ENCODE results near the gene SORL1.

DNA sequence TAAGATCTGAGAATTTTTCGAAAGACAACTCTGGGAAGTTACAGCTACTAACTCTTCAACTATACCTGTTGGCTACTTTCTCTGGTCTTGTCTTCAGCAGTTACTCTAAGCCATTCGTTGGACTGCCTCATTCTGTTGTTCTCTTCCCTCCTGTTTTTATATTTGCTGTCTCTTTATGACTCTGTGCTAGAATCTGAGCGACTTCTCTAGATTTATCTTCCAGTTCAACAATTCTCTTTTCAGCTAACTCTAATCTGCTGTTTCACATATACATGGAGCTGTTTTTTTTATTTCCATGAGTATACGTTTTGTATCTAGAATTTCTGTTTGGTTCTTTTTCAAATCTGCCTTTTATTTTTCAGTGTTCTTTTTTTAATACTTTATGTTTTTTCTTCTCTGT lies 128.0 kb downstream of the SORL1 start:
- TF ChIP-seq, protein P1, sequence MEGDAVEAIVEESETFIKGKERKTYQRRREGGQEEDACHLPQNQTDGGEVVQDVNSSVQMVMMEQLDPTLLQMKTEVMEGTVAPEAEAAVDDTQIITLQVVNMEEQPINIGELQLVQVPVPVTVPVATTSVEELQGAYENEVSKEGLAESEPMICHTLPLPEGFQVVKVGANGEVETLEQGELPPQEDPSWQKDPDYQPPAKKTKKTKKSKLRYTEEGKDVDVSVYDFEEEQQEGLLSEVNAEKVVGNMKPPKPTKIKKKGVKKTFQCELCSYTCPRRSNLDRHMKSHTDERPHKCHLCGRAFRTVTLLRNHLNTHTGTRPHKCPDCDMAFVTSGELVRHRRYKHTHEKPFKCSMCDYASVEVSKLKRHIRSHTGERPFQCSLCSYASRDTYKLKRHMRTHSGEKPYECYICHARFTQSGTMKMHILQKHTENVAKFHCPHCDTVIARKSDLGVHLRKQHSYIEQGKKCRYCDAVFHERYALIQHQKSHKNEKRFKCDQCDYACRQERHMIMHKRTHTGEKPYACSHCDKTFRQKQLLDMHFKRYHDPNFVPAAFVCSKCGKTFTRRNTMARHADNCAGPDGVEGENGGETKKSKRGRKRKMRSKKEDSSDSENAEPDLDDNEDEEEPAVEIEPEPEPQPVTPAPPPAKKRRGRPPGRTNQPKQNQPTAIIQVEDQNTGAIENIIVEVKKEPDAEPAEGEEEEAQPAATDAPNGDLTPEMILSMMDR (IDR thresholded peaks at IDR 0.05) = no peak
- TF ChIP-seq EZH2phosphoT487 (IDR thresholded peaks at IDR 0.05) = no peak
- TF ChIP-seq EZH2 (IDR thresholded peaks at IDR 0.05) = no peak
